Common myeloid progenitor, CD34-positive (primary cell): Measurements from ENCODE around the gene APBA1.

Experiments used
- CTCF ChIA-PET: fragments of 350-600 bp; sonication (Branson Sonifier 250); formaldehyde crosslinking; loops from one replicate; lab custom pipeline; 2021; ENCODE audit warnings: antibody characterized with exemption; lab: Charles Lee
- POLR2A ChIA-PET: fragments of 350-600 bp; sonication (Branson Sonifier 250); formaldehyde crosslinking; loops from one replicate; lab custom pipeline; 2021; ENCODE audit warnings: antibody characterized with exemption; lab: Charles Lee
- DNase-seq, 3 donors: peaks; one replicate each; pipeline versions ENCODE4 v3.0.0 to v3.0.0-alpha.2; 2013
- H3K27ac ChIP-seq, 2 experiments: 1 replicate in 1 of 2; 2 replicates in 1 of 2; pipeline ENCODE4 v1.7.0; 2013; ENCODE audit warnings: inconsistent platforms in 2 of 2, low read length in 2 of 2, mild to moderate bottlenecking in 2 of 2, low read depth in 1 of 2, moderate library complexity in 1 of 2; ENCODE audit not compliant: severe bottlenecking in 2 of 2, insufficient read depth in 1 of 2, poor library complexity in 1 of 2
- H3K27me3 ChIP-seq, 5 experiments: replicated peaks in 2 of 5; 1 replicate in 3 of 5; 2 replicates in 2 of 5; pipeline versions ENCODE4 v1.6.1 to v1.7.0; 2013; ENCODE audit warnings: low read length in 4 of 5, mild to moderate bottlenecking in 2 of 5, moderate library complexity in 2 of 5, inconsistent platforms in 1 of 5; ENCODE audit not compliant: insufficient read depth in 5 of 5, control insufficient read depth in 4 of 5
- H3K36me3 ChIP-seq, 4 experiments: 1 replicate in 2 of 4; 2 replicates in 2 of 4; pipeline versions ENCODE4 v1.6.1 to v1.7.0; 2013; ENCODE audit warnings: low read length in 3 of 4, control low read depth in 1 of 4, mild to moderate bottlenecking in 1 of 4; ENCODE audit not compliant: control insufficient read depth in 4 of 4, insufficient read depth in 4 of 4
- H3K4me1 ChIP-seq, 4 experiments: 1 replicate in 3 of 4; 2 replicates in 1 of 4; pipeline versions ENCODE4 v1.6.1 to v1.7.1; 2013; ENCODE audit warnings: low read length in 3 of 4, mild to moderate bottlenecking in 3 of 4, control low read depth in 1 of 4, inconsistent platforms in 1 of 4, moderate library complexity in 1 of 4; ENCODE audit not compliant: control insufficient read depth in 4 of 4, insufficient read depth in 4 of 4; ENCODE audit errors: control extremely low read depth in 1 of 4
- H3K4me3 ChIP-seq, 7 experiments: 1 replicate in 4 of 7; 2 replicates in 3 of 7; pipeline versions ENCODE4 v1.5.1 to v1.7.0; 2013; ENCODE audit warnings: mild to moderate bottlenecking in 7 of 7, low read length in 6 of 7, moderate library complexity in 6 of 7, inconsistent platforms in 2 of 7, low read depth in 2 of 7, control low read depth in 1 of 7; ENCODE audit not compliant: insufficient read depth in 4 of 7, control insufficient read depth in 1 of 7; ENCODE audit errors: extremely low read depth in 1 of 7
- H3K9me3 ChIP-seq, 5 experiments: 1 replicate in 4 of 5; 2 replicates in 1 of 5; pipeline versions ENCODE4 v1.6.1 to v1.7.1; 2013; ENCODE audit warnings: low read length in 4 of 5, mild to moderate bottlenecking in 2 of 5, inconsistent platforms in 1 of 5, low read depth in 1 of 5, moderate library complexity in 1 of 5; ENCODE audit not compliant: control insufficient read depth in 4 of 5, insufficient read depth in 2 of 5; ENCODE audit errors: control extremely low read depth in 1 of 5
- WGBS: methylation state at CpG from one replicate; pipeline ENCODE4 v1.1.5; 2013; ENCODE audit not compliant: insufficient coverage; 5-methylcytosine and 5-hydroxymethylcytosine counted together

Gene APBA1

GRCh38 chr9:69574057-69574456 is 98.1 kb downstream of the APBA1 start:
- no peak overlapping the region for H3K4me3 ChIP-seq
- CTCF ChIA-PET = no interaction called here

GRCh38 chr9:69573651-69574050 is 98.5 kb downstream of the APBA1 start:
- WGBS = 93% methylated on average over 3 of the region's 4 CpGs
- Histone ChIP-seq H3K27ac (no peak overlapping the region), H3K4me1 (peaks cover 0 to 5% (median 2%) of the 10 kb centered on the region in 4 experiments), H3K4me3 (no peak overlapping the region), H3K36me3 (no peaks in the 10 kb centered on the region), H3K9me3 (no peaks in the 10 kb centered on the region), H3K27me3 (no peaks in the 10 kb centered on the region)
- DNase-seq = peak in 1 of 3 donors; percentile 17
- ChIA-PET POLR2A (no interaction called here), CTCF (interaction anchor here (1.3 kb wide), 1 partner anchor 151 kb away, joined by 4 read pairs; no protein-coding TSS in a partner anchor)

More at GRCh38 chr9:69574057-69574456, 98.1 kb downstream of the APBA1 start:
- WGBS = 88% methylated on average over 4 of the region's 4 CpGs
- Histone ChIP-seq H3K4me1 (peaks cover 0 to 5% (median 2%) of the 10 kb centered on the region in 4 experiments), H3K9me3 (no peaks in the 10 kb centered on the region), H3K27ac (no peak overlapping the region), H3K36me3 (no peaks in the 10 kb centered on the region), H3K27me3 (no peaks in the 10 kb centered on the region)
- no peak for DNase-seq
- POLR2A ChIA-PET = no interaction called here

- ChIA-PET POLR2A (no interaction called here), CTCF (interaction anchor here (0.9 to 1.3 kb wide), 2 partner anchors 101 to 150 kb away, joined by 3 to 4 read pairs; no protein-coding TSS in a partner anchor)
- Histone ChIP-seq H3K36me3 (no peaks in the 10 kb centered on the region), H3K4me1 (peaks cover 0 to 5% (median 2%) of the 10 kb centered on the region in 4 experiments), H3K4me3 (no peak overlapping the region), H3K27ac (no peak overlapping the region), H3K9me3 (no peaks in the 10 kb centered on the region), H3K27me3 (no peaks in the 10 kb centered on the region)
- no peak for DNase-seq
Observed at GRCh38 chr9:69572611-69573010, 99.6 kb downstream of the APBA1 start.

- Histone ChIP-seq H3K9me3 (no peaks in the 10 kb centered on the region), H3K36me3 (no peaks in the 10 kb centered on the region), H3K4me1 (peaks cover 0 to 5% (median 2%) of the 10 kb centered on the region in 4 experiments), H3K27ac (no peak overlapping the region), H3K27me3 (no peaks in the 10 kb centered on the region), H3K4me3 (no peak overlapping the region)
- POLR2A ChIA-PET = no interaction called here
- CTCF ChIA-PET = no interaction called here
- peak in 2 of 3 donors; percentile 59 to 68 for DNase-seq
- 60% methylated on average over 1 of the region's 2 CpGs for WGBS
Observed at GRCh38 chr9:69571032-69571431, 101.1 kb downstream of the APBA1 start.

- ChIA-PET CTCF (no interaction called here), POLR2A (no interaction called here)
- H3K27ac ChIP-seq = no peak overlapping the region
- H3K9me3 ChIP-seq = no peaks in the 10 kb centered on the region
- no peaks in the 10 kb centered on the region for H3K36me3 ChIP-seq
- no peaks in the 10 kb centered on the region for H3K27me3 ChIP-seq
- WGBS = 95% methylated on average over 3 of the region's 3 CpGs
- DNase-seq = no peak
- no peak overlapping the region for H3K4me3 ChIP-seq
- H3K4me1 ChIP-seq = peaks cover 0 to 5% (median 2%) of the 10 kb centered on the region in 4 experiments
Observed at GRCh38 chr9:69569738-69570451, 102.3 kb downstream of the APBA1 start.

GRCh38 chr9:69564557-69564956 is 107.6 kb downstream of the APBA1 start:
- no peaks in the 10 kb centered on the region for H3K36me3 ChIP-seq
- POLR2A ChIA-PET = no interaction called here
- DNase-seq = no peak
- no peaks in the 10 kb centered on the region for H3K9me3 ChIP-seq
- no peak overlapping the region for H3K27ac ChIP-seq
- no CpG with 5 or more reads among the region's 1 CpG for WGBS
- CTCF ChIA-PET = no interaction called here
- no peaks in the 10 kb centered on the region for H3K27me3 ChIP-seq
- no peaks in the 10 kb centered on the region for H3K4me1 ChIP-seq
- no peak overlapping the region for H3K4me3 ChIP-seq

- Histone ChIP-seq H3K9me3 (no peaks in the 10 kb centered on the region), H3K27ac (no peak overlapping the region), H3K27me3 (no peaks in the 10 kb centered on the region), H3K4me3 (no peak overlapping the region), H3K36me3 (no peaks in the 10 kb centered on the region), H3K4me1 (peaks cover 0 to 4% (median 0%) of the 10 kb centered on the region in 4 experiments)
- POLR2A ChIA-PET = no interaction called here
- DNase-seq = no peak
- CTCF ChIA-PET = no interaction called here
Observed at GRCh38 chr9:69559126-69559525, 113.0 kb downstream of the APBA1 start.
